Ovary (tissue), 3 donors: Measurements from ENCODE around the gene COL11A2.

ENCODE experiments used
- CTCF ChIP-seq, 3 donors: fragments of 450-650 bp in 2 of 3; fragments of 200-600 bp in 1 of 3; IDR thresholded peaks; one replicate each; pipeline versions ENCODE4 v1.5.1 to v1.8.0; 2016 to 2022; ENCODE audit warnings: antibody characterized with exemption in 3 of 3, mild to moderate bottlenecking in 1 of 3
- EP300 ChIP-seq: sonication (generic); formaldehyde crosslinking; IDR thresholded peaks from one replicate; pipeline ENCODE4 v1.6.1; 2017; ENCODE audit warnings: antibody characterized with exemption
- donor health status: DM: no; HTN: no; CAD: no.

GRCh38 chr6:33181141-33181540 lies 11.1 kb downstream of the COL11A2 start:
- TF ChIP-seq CTCF (IDR thresholded peaks at IDR 0.05) (no peak), EP300 (no peak)
